GM21526 (cell line): ENCODE measurements around the gene FAAP24.
"Not testable (repeated sequence)": the region's sequence is repeated elsewhere in the genome, so short reads cannot be mapped to it uniquely, and the experiment has no call there.

Experiments used
- ATAC-seq: cut with Tn5 transposase; IDR thresholded peaks from one replicate; pipeline ENCODE4 v1.9.1; 2021; ENCODE audit warnings: moderate library complexity; ENCODE audit not compliant: unreplicated experiment, low FRiP score

Gene FAAP24

DNA sequence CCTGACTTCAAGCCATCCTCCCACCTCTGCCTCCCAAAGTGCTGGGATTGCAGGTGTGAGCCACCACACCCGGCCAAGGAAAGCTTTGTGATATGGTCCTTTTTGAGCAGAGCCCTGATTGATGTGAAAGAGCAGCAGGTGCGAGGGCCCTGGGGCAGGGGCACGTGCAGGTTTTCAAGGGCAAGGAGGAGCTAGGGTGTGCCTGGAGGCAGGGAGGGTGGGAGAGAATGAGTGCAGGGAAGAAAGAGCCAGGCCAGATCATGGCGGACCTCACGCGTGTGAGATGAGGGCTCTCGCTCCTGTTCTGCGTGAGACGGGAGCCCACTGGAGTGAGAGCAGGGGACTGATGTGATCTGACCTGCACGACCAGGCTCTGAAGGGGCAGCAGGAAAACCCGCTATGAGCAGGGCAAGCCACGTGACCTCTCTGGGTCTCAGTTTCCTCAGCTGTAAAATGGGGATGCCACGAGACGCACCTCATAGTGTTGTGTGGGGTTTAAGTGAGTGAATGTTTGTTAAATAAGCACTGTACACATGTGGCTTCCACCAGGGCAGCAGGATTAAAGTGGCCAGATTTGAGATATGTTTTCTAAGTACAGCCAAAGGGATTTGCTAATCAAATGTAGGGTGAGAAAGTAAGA is 25.8 kb downstream of the FAAP24 start:
- ATAC-seq = no peak

DNA sequence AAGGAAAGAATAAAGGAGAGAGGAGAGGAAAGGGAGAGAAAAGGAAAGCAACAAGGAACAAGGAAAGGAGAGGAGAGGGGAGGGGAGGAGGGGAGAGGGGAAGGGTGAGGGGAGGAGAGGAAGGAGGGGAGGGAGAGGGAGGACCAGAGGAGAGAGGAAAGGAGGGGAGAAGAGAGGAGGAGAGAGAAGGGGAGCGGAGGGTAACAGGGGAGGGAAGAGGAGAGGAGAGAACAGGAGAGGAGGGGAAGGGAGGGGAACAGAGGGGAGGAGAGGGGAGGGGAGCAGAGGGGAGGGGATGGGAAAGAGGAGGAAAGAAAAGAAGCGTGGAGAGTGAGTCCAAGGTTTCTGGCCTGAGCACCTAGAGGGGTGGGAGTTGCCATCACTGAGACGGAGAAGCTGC is 26.7 kb downstream of the FAAP24 start:
- ATAC-seq = no peak

DNA sequence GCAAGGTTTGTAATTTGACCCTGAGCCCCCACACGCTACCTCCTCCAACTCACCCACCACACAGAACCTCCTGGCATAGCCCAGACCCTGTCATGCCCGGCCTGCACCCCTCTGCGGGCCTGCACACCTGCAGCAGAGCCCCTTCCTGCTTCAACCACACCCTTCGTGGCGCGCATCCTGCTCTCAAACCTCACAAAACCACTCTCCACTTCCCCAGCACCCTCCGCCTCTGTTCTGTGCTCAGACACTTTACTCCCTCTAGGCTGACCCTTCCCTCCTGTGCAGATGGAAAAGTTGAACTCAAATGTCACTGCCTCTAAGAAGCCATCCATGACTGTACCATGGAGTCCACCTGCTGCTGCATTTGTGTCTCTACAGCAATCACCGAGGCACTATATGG is 28.5 kb downstream of the FAAP24 start:
- no peak for ATAC-seq

DNA sequence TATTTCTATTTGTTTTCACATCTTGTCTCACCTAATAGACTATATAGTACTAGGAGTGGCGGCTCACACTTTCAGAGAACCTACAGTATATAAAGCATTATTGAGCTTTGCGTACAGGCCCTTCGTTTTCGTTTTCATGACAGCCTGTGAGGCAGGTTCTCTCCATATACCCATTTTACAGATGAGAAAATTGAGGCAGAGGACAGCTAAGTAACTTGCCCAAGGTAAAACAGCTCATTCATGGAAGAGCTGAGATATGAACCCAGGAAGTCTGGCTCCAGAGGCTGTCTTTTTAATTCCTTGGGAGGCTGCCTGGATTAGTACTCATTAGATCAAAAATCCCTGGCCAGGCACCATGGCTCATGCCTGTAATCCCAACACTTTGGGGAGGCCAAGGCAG is 28.9 kb downstream of the FAAP24 start:
- ATAC-seq = no peak

DNA sequence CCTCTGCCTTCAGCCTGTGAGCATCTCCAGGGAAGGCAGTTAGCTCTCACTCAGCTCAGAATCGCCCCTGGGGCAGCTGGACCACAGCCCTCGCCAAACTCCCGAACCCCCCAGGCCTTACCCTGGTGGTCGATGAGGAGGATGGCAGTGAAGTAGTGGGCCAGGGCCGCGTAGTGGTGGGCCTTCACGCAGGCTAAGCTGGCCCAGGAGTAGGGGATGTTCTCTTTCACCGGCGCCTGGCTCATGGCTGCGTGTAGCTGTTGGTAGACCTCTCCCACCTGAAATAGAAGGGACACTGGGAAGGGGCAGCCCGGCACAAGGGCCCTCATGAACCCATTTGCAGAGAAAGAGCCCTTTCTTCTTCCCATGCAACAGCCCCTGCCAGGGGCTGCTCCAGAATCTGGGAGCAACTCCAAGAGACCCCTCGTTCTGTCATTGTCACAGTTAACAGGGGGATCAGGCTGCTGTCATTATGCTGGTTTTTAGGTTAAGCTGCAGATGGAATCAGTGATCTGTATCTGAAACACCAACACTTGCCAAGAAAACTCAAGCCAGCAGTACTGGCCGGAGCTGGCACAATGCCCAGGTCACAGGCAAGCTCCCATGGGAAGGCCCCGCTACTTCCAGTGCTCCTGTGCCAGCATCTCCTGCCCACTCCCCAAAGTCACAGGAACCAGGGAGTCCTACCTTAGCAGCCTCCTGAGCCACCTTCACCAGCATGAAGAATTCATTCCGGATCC is 30.3 kb downstream of the FAAP24 start:
- ATAC-seq = not testable (repeated sequence)

DNA sequence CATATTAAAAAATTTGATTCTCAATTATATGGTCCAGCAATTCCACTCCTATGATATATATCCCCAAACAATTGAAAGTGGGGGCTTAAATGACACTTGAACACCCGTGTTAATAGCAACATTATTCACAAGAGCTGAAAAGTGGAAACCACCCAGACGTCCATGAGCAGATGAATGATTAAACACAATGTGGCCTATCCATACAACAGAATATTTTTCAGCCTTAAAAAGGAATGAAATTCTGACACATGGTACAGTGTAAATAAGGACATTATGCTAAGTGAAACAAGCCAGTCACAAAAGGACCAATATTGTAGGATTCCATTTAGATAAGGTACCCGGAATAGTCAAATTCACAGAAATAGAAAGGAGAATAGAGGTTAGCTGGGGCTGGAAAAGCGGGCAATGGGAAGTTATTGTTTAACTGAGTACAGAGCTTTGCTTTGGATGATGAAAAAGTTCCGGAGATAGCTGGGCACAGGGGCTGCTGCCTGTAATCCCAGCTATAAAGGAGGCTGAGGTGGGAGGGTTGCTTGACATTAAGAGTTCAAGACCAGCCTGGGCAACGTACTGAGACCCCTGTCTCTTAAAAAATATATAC is 31.5 kb downstream of the FAAP24 start:
- not testable (repeated sequence) for ATAC-seq

DNA sequence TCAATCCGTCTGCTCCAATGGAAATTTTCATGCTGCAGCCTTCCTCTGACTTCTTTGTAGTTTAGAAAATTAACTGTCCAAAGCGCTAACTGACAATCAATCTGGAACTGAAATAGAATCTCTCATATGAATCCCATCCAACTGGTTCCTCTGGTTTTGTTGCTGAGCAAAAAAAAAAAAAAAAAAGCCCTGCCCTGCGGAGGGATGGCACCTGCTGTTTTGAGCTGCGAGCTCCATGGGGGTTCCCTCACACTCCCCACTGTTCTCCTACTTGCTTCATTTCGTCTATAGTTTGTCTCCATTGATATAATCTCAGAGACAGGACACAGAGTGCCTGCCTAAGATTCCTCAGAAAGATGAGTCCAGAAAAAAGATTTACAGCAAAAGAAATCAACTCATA is 33.4 kb downstream of the FAAP24 start:
- no peak for ATAC-seq

DNA sequence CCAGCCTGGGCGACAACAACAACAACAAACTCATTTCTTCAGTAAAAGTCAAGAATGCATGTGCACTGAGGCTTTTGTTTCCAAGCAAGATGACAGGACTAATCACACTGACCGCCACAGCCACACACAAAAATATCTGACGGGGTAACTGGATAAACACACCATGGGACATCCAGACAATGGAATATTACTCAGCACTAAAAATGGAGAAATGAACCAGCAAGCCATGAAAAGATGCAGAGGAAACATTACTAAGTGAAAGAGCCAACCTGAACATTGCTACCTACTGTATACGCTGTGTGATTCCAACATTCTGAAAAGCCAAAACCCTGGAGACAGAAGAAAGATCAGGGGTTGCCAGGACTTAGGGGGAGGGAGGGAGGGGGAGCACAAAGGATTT is 36.7 kb downstream of the FAAP24 start:
- ATAC-seq = no peak

DNA sequence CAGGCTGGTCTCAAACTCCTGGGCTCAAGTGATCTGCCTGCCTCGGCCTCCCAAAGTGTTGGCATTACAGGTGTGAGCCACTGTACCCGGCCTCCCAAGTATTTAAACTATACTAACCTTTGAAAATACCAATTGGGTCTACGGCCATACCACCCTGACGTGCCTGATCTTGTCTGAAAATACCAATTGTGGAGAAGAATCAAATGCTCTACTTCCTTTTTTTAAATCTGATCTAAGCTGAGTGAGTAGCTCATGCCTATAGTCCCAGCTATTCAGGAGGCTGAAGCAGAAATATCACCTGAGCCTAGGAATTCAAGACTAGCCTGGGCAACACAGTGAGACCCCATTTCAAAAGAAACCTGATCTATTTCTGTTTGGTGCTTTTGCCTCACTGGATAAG is 38.8 kb downstream of the FAAP24 start:
- not testable (repeated sequence) for ATAC-seq

DNA sequence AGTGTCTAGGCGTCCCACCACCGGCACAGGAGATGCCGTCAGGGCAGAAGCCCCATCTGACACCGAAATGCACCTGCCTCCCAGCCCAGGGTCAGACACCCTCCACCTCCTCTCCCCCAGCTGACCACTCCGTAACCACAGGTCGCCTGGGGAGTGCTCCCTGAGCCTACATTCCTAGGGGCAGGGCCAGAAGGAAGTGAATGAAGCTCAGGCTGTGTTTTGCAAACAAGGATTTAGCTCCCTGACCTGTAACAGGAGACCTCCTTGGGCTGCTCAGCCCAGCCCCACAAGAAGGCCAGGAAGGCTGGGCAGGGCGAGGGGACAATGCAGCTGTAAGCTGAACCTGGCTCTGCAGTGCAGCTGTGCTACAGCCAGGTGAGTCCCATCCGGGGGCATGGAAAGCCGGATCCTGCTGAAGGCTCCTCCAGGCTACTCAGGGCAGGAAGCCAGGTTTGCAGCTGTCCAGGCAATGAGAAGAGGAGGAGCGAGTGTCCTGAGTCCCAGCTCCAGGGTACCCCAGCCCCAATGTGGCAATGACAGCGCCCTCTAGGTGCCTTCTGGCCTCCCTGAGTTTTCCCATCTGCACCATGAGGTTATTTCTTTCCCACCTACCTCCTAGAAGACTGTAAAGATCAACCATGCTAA is 50.6 kb downstream of the FAAP24 start:
- ATAC-seq = no peak

DNA sequence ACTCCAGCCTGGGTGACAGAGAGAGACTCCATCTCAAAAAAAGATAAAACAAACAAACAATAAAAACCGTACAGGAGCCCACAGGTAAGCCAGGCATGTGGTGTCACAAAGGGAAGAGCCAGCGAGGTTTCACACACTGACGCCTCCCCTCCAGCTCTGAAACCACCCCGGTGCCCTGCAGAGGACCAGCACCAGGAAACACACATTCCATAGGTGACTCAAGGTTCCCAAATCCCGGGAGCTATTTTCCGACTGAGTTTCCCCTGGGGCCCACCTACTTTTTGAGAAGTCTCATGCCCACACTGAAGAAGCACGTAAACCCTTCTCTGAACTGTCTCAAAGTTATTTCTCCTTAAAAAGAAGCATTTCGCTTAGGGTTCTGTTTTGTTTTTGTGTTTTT is 52.4 kb downstream of the FAAP24 start:
- ATAC-seq = no peak

DNA sequence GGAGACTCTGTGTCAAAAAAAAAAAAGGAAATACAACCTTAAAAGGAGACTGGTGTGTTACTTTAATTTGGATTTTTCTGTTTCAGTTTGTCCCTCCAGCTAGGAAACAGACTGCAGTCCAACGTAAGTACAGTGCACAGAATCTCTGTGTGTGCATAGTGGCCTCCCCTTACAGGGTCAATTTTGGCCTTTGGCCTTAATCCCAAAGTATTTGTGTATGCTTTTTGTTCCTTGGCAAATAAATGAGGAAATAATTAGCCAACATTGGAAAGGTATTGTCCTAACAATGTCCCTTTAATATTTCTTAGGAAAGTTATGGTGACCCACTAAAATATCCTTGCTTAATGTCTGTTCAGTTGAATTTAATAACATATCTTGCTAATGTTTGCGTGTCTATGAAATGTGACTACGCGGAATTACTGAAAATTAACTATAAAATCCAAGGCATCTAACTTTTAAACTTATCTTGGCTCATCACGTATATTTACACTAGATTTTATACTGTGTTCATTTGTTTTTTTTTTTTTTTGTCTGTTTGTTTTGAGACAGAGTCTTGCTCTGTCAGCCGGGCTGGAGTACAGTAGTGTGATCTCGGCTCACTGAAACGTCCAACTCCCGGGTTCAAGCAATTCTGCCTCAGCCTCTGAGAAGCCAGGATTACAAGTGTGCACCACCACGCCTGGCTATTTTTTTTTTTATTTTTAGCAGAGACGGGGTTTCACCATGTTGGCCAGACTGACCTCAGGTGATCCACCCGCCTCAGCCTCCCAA is 53.6 kb downstream of the FAAP24 start:
- ATAC-seq = not testable (repeated sequence)

DNA sequence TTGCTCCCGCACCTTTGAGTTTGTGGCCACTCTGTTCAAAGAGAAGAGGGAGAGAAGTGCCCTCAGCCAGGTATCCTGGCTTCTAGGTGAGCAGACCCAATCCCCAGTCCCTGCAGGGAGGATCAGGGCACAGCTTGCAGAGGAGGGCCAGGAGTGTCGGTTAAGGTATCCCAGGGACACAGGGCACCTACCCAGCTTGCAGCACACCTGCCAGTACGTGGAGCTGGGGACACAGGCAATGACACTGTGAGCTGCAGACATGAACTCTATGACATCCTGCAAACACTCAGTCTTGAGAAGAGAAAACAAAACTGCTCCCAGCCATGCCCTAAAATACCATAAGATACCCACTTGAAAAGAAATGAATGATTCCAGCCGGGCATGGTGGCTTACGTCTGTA is 54.6 kb downstream of the FAAP24 start:
- ATAC-seq = not testable (repeated sequence)
